Kidney tubule cell (primary cell): Measurements from ENCODE around the gene FNDC3A.
"Not testable (repeated sequence)": the region's sequence is repeated elsewhere in the genome, so short reads cannot be mapped to it uniquely, and the experiment has no call there.

Experiments
- DNase-seq: peaks from one replicate; pipeline ENCODE4 v3.0.0-alpha.2; 2018; ENCODE audit warnings: low spot score

Gene FNDC3A

GRCh38 chr13:49140910-49141611, 165.3 kb downstream of the FNDC3A start:
- peak; percentile 12 for DNase-seq

GRCh38 chr13:49146950-49147355, 171.2 kb downstream of the FNDC3A start:
- peak; percentile 64 for DNase-seq

DNA sequence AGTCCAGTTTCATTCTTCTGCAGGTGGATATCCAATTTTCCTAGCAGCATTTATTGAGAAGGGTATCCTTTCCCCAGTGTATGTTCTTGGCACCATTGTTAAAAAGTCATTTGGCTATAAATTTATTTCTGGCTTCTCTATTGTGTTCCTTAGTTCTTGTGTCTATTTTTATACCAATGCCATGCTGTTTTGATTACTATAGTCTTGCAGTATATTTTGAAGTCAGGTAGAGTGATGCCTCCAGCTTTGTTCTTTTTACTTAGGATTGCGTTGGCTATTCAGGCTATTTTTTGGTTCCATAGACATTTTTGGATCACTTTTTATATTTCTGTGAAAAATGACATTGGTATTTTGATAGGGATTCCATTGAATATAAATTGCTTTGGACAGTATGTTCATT, 172.7 kb downstream of the FNDC3A start:
- DNase-seq: no peak

DNA sequence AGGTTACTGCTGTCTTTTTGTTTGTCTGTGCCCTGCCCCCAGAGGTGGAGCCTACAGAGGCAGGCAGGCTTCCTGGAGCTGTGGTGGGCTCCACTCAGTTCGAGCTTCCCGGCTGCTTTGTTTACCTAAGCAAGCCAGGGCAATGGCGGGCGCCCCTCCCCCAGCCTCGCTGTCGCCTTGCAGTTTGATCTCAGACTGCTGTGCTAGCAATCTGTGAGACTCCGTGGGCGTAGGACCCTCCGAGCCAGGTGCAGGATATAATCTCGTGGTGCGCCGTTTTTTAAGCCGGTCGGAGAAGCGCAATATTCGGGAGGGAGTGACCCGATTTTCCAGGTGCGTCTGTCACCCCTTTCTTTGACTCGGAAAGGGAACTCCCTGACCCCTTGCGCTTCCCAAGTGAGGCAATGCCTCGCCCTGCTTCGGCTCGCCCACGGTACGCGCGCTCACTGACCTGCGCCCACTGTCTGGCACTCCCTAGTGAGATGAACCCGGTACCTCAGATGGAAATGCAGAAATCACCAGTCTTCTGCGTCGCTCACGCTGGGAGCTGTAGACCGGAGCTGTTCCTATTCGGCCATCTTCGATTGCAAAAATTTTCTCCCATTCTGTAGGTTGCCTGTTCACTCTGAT, 182.4 kb downstream of the FNDC3A start:
- DNase-seq: not testable (repeated sequence)

DNA sequence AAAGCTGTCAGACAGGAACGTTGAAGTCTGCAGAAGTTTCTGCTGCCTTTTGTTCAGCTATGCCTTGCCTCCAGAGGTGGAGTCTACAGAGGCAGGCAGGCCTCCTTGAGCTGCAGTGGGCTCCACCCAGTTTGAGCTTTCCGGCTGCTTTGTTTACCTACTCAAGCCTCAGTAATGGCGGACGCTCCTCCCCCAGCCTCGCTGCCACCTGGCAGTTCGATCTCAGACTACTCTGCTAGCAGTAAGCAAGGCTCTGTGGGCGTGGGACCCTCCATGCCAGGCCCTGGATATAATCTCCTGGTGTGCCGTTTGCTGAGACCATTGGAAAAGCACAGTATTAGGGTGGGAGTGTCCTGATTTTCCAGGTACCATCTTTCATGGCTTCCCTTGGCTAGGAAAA, 187.4 kb downstream of the FNDC3A start:
- DNase-seq: not testable (repeated sequence)

GRCh38 chr13:49164712-49165111, 189.0 kb downstream of the FNDC3A start:
- DNase-seq: no peak

- no peak for DNase-seq
These were observed 190.4 kb downstream of the FNDC3A start for GRCh38 chr13:49165798-49166752.

DNA sequence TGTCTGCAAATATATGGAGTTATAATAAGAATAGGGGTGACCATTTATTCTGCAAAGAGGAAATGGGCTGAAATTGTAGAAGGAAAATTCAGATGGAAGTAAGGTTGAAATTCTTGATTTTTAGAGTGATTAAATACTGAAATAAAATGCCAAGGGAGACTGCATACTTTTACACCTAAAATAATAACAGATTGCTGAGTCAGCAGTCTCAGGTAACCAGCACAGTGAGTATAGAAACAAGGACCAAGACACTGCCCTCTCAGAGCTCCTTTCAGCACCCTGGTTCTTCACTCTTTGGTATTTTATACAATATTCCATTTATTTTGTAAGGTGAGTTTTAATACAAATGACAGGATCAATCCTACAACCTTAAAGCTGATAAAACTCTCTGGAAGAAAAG, 195.6 kb downstream of the FNDC3A start:
- DNase-seq: no peak

GRCh38 chr13:49183672-49184325, 208.1 kb downstream of the FNDC3A start:
- DNase-seq: peak; percentile 65

- DNase-seq: no peak
These were observed 208.9 kb downstream of the FNDC3A start for GRCh38 chr13:49184621-49185020.

- DNase-seq: no peak
These were observed 209.6 kb downstream of the FNDC3A start for GRCh38 chr13:49185264-49185663.

DNA sequence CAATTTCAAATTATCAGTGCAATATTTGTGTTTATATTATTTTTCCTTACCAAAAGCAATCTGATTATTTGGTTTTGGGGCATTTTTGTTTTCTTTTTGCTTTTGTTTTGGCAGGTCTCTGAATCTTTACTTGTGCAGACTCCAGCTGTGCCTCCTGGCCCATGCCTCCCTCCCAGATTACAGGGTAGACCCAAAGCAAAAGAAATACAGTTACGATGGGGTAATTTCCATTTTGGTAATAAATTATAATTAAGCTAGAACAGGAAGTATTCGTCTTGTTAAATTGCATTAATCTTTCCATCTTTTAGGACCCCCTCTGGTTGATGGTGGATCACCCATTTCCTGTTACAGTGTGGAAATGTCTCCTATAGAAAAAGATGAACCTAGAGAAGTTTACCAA, 215.2 kb downstream of the FNDC3A start:
- DNase-seq: no peak

GRCh38 chr13:49206641-49207040, 230.9 kb downstream of the FNDC3A start:
- no peak for DNase-seq

DNA sequence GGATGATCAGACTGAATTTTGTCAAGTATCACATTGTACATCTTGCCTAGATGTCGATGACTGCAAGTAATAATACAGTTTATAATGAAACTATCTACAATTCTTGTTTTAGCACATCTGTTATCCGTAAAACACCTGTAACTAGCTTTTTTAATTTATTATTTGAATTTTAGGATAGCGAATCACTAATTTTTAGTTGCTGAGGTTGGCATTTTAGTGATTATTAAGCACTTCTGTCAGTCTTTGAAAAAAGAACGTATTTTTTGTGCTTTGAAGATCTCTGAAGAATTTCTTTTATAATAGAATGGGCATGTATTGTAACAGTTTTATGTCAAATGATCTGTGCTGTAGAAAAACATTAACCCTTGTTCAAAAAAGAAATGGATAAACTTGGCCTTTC, 232.9 kb downstream of the FNDC3A start:
- DNase-seq: no peak

- no peak for DNase-seq
These were observed 234.4 kb downstream of the FNDC3A start for GRCh38 chr13:49210114-49210513.

DNA sequence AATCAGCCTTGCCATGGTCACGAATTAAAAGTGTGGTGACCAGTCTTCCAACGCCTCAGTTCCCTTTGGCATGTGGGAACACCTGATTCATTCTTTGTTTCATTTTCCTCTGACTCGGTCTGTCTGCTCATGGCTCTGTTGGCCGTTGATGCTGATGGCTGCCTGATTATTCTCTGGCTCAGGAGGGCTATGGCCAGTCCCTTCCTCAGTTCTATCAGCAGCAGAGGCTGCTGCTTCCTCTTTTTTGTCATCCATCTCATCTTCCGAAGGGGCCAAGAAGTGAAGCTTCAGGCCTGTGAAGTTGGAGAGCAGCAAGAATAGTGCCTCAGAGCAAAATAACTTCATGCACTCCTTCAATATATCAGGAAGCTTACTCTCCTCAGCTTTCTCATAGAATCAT, 235.0 kb downstream of the FNDC3A start:
- DNase-seq: no peak

- no peak for DNase-seq
These were observed 237.8 kb downstream of the FNDC3A start for GRCh38 chr13:49213539-49213938.

DNA sequence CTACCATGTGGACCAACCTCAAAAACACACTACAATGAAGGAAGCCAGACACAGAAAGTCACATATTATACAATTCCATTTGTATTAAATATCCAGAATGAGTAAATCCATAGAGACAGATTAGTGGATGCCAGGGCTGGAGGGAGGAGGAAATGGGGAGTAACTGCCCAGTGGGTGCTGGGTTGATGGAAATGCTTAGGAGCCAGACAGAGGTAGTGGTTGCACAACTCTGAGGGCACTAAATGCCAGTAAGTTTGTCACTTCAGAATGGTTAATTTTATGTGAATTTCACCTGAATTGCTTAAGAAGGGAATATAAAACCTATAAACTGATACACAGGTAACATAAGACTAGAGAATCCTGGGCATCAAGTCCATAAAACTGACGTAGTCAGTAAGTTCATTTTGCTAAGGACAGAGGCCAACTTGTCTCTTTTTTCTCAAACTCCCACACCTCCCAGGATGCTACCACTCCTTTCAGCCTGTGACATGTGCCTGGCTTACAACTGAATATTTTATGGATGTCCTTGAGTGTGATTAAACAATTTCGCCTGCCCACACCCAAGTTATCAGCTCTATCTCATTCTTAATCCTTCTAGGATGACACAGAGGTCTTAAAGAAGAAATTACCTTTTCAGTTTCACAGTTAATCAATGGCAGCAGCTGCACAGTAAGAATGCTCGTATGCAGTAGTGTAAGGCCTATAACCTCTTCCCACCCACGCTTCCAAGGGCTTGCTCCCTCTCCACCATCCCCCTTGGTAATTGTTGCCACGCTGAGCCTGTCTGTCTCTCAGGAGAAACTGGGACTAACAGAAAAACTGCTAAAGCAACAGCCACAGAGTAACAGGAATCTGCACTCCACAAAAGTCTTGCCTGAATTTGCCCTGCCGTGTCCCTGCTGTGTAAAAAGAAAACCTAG, 238.5 kb downstream of the FNDC3A start:
- no peak for DNase-seq

GRCh38 chr13:49214917-49215376, 239.2 kb downstream of the FNDC3A start:
- DNase-seq: peak; percentile 19

GRCh38 chr13:49216334-49216733, 240.6 kb downstream of the FNDC3A start:
- DNase-seq: no peak

GRCh38 chr13:49217962-49218492, 242.3 kb downstream of the FNDC3A start:
- DNase-seq: no peak
